Ascending aorta (tissue), 2 donors: ENCODE results near the gene CX3CL1. TPM values are rescaled to one million over a fixed set of nuclear protein-coding genes. Genes with fewer than 3 reads are reported as not detected.
"Not testable (repeated sequence)": the region's sequence is repeated elsewhere in the genome, so short reads cannot be mapped to it uniquely, and the experiment has no call there.

Experiments used
- DNase-seq, 2 donors: peaks; one replicate each; pipeline ENCODE4 v3.0.0-alpha.2; 2019; ENCODE audit warnings: low spot score in 2 of 2
- H3K27ac ChIP-seq, 2 donors: fragments of 200-600 bp; sonication (generic); one replicate each; pipeline ENCODE4 v1.5.1; 2016 to 2017; ENCODE audit warnings: mild to moderate bottlenecking in 1 of 2
- H3K27me3 ChIP-seq: fragments of 200-600 bp; sonication (generic); one replicate; pipeline ENCODE4 v1.5.1; 2017
- H3K36me3 ChIP-seq, 2 donors: fragments of 200-600 bp; sonication (generic); one replicate each; pipeline ENCODE4 v1.5.1; 2016
- H3K4me1 ChIP-seq, 2 donors: fragments of 200-600 bp; sonication (generic); one replicate each; pipeline ENCODE4 v1.5.1; 2016 to 2017; ENCODE audit warnings: mild to moderate bottlenecking in 1 of 2
- H3K4me3 ChIP-seq, 2 donors: fragments of 200-600 bp; sonication (generic); one replicate each; pipeline ENCODE4 v1.5.1; 2016 to 2017; ENCODE audit warnings: mild to moderate bottlenecking in 1 of 2
- H3K9me3 ChIP-seq, 2 donors: fragments of 200-600 bp; sonication (generic); one replicate each; pipeline ENCODE4 v1.5.1; 2016
- intact Hi-C: fragments of 100-400 bp; cut with DNase I; formaldehyde crosslinking; loops from one replicate; pipeline ENCODE4 v1.15.1; 2023
- total RNA-seq: library from RNA; depleted of rRNA; stranded (reverse); fragments of >200 nt; gene quantifications from one replicate; pipeline ENCODE4 v1.1.0, GENCODE V29; 2016
- TF ChIP-seq, protein P1 (sequence below), 3 experiments: fragments of 200-600 bp in 2 of 3; fragments of 450-650 bp in 1 of 3; sonication (generic) in 2 of 3; IDR thresholded peaks; one replicate each; pipeline ENCODE4 v1.5.1; 2016 to 2019; ENCODE audit warnings: antibody characterized with exemption in 3 of 3, mild to moderate bottlenecking in 1 of 3, moderate library complexity in 1 of 3

The CX3CL1 gene
- total RNA-seq, 1 donor from 2014 or later: 251 TPM

DNA sequence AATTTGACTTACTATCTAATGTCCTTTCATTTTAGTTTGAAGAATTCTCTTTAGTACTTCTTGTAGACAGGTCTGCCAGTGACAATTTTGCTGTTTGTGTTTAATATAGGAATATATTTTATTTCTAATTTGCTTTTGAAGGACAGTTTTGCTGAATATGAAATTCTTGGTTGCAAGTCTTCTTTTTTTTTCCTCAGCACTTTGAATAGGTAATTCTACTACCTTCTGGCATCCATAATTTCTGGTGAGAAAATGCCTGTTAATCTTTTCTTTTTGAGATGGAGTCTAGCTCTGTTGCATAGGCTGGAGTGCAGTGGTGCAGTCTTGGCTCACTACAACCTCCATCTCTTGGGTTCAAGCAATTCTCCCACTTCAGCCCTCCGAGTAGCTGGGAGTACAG, 38.9 kb upstream of the CX3CL1 start:
- Histone ChIP-seq H3K4me1 (no peaks in the 10 kb centered on the region), H3K27me3 (no peaks in the 10 kb centered on the region), H3K27ac (no peak overlapping the region), H3K36me3 (no peaks in the 10 kb centered on the region), H3K4me3 (no peak overlapping the region), H3K9me3 (peaks cover 0 to 6% of the 10 kb centered on the region in 2 donors)
- DNase-seq: no peak
- intact Hi-C loops: no loop called here
- TF ChIP-seq, protein P1, sequence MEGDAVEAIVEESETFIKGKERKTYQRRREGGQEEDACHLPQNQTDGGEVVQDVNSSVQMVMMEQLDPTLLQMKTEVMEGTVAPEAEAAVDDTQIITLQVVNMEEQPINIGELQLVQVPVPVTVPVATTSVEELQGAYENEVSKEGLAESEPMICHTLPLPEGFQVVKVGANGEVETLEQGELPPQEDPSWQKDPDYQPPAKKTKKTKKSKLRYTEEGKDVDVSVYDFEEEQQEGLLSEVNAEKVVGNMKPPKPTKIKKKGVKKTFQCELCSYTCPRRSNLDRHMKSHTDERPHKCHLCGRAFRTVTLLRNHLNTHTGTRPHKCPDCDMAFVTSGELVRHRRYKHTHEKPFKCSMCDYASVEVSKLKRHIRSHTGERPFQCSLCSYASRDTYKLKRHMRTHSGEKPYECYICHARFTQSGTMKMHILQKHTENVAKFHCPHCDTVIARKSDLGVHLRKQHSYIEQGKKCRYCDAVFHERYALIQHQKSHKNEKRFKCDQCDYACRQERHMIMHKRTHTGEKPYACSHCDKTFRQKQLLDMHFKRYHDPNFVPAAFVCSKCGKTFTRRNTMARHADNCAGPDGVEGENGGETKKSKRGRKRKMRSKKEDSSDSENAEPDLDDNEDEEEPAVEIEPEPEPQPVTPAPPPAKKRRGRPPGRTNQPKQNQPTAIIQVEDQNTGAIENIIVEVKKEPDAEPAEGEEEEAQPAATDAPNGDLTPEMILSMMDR (IDR thresholded peaks at IDR 0.05): no peak

DNA sequence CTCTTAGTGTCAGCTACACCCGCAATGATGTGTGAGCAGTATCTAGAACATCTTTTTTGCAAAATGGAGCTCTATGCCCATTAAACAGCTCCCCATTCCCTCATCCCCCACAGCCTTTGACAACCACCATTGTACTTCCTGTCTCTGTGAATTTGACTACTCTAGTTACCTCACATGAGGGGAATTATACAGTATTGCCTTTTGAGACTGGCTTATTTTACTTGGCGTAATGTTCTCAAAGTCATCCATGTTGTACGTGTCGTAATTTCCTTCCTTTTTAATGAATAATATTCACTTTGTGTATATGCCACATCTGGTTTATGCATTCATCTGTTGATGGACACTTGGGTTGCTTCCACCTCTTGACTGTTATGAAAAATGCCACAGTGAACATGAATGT, 36.9 kb upstream of the CX3CL1 start:
- Histone ChIP-seq H3K4me3 (no peak overlapping the region), H3K36me3 (no peaks in the 10 kb centered on the region), H3K4me1 (no peaks in the 10 kb centered on the region), H3K27ac (no peak overlapping the region), H3K9me3 (peaks cover 0 to 6% of the 10 kb centered on the region in 2 donors), H3K27me3 (no peaks in the 10 kb centered on the region)
- intact Hi-C loops: no loop called here
- no peak for DNase-seq
- TF ChIP-seq, protein P1 (IDR thresholded peaks at IDR 0.05): no peak

DNA sequence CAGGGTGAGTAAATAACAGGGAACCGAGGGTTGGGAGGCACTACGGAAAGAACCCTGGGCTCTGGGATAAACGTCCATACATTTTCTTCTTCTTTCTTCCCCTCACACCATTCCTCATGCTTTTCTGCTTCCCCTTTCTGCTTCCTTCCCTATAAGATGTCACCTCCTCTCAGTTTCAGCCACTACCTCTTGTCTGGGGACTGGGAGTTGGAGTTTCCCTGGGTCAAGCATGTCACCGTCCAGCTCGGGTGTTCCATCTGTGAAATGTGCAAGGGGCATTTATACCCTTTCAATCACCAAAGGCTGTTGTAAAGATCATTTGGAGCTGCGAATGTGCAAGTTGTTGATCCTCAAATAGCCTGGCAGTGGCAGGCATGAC, 31.2 kb upstream of the CX3CL1 start:
- intact Hi-C loops: no loop called here
- no peaks in the 10 kb centered on the region for H3K4me1 ChIP-seq
- no peak overlapping the region for H3K4me3 ChIP-seq
- TF ChIP-seq, protein P1 (IDR thresholded peaks at IDR 0.05): no peak
- H3K27me3 ChIP-seq: no peaks in the 10 kb centered on the region
- no peak for DNase-seq
- H3K27ac ChIP-seq: no peak overlapping the region
- no peaks in the 10 kb centered on the region for H3K9me3 ChIP-seq
- no peaks in the 10 kb centered on the region for H3K36me3 ChIP-seq

DNA sequence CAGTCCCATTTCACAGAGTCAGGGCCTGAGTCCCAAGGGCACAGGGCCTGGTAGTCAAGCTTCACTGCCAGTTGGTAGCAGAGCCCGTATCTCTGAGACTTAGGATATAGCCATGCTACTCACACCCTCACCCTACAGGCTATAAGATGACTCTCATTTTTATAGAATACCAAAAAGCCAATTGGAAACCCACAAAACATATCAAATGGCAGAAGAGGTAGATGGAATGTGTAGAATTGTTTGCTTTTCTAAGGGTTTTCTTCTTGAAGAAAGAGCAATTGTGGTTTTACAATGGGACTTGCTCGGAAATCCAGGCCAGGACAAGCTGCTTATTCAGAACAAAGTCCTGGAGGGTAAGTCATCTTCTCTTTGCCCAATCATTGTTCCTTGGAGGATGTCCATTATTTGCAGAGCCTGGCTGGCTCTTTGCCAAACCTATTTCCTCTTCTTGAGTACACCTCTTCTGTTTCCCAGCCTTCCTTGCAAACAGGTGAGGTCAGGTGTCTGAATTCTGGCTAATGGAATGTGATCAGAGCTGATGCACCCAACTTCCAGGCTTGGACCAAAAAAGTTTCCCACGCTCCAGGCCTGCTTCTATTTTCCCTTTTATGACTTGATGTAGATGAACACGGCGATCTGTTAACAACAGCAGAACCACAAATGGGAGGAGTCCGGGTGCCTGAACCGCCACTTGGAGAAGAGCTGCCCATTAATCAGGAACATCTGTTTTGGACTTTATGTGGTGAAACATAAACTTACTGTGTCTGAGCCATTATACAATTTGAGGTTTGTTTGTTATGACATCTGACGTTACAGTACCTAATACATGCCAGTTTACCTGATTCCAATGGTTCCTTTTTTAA, 30.6 kb upstream of the CX3CL1 start:
- intact Hi-C loops: no loop called here
- Histone ChIP-seq H3K9me3 (no peaks in the 10 kb centered on the region), H3K36me3 (no peaks in the 10 kb centered on the region), H3K4me3 (no peak overlapping the region), H3K27ac (no peak overlapping the region), H3K27me3 (no peaks in the 10 kb centered on the region), H3K4me1 (no peaks in the 10 kb centered on the region)
- TF ChIP-seq, protein P1 (IDR thresholded peaks at IDR 0.05): no peak
- no peak for DNase-seq

DNA sequence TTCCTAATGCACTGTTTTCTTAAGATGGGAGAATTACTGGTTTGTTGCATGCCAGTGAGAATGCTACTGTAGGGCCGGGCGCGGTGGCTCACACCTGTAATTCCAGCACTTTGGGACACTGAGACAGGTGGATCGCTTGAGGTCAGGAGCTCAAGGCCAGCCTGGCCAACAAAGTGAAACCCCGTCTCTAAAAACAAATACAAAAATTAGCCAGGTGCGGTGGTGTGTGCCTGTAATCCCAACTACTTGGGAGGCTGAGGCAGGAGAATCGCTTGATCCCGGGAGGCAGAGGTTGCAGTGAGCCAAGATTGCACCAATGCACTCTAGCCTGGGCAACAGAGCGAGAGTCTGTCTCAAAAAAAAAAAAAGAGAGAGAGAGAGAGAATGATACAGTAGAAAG, 29.7 kb upstream of the CX3CL1 start:
- H3K9me3 ChIP-seq, H3K4me1 ChIP-seq, intact Hi-C loops, H3K4me3 ChIP-seq, H3K36me3 ChIP-seq, DNase-seq, H3K27me3 ChIP-seq, H3K27ac ChIP-seq: not testable (repeated sequence)

DNA sequence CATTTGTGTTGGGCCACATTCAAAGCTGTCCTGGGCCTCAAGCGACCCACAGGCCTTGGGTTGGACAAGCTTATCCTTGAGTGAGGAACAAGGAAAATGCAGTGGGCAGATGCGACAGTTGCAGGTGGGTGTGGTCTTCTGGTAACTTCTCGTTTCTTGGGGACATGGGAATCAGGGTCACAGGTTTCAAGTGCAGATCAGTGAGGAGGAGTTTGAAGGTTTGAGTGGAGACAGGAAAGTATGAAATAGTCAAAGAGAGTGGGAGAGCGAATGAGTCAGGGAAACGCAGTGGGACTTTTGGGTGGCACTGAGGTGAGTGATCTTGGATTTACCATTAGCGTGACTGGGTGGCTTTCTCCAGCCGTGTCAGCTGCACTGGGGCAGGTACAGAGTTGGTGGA, 29.1 kb upstream of the CX3CL1 start:
- intact Hi-C loops: no loop called here
- Histone ChIP-seq H3K27me3 (no peaks in the 10 kb centered on the region), H3K9me3 (no peaks in the 10 kb centered on the region), H3K4me3 (no peak overlapping the region), H3K36me3 (no peaks in the 10 kb centered on the region), H3K27ac (no peak overlapping the region), H3K4me1 (no peaks in the 10 kb centered on the region)
- no peak for DNase-seq
- TF ChIP-seq, protein P1 (IDR thresholded peaks at IDR 0.05): no peak

DNA sequence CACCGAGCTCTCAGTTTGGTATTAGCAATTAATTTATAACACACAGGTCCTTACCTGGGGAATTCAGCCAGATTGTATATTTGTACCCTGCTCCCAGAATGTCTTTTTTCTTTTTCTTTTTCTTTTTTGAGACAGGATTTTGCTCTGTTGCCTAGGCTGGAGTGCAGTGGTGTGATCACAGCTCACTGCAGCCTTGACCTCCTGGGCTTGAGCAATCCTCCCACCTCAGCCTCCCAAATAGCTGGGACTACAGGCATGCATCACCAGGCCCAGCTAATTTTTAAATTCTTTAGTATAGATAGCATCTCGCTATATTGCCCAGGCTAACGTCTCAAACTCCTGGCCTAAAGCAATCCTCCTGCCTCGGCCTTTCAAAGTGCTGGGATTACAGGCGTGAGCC, 28.2 kb upstream of the CX3CL1 start:
- H3K4me3 ChIP-seq, H3K9me3 ChIP-seq, H3K27me3 ChIP-seq, DNase-seq, H3K4me1 ChIP-seq, H3K27ac ChIP-seq, H3K36me3 ChIP-seq, intact Hi-C loops: not testable (repeated sequence)
